ENCODE measurements around the gene MIA3.

GRCh38 chr1:222696741-222697140 is 78.8 kb downstream of the MIA3 start:
- TF ChIP-seq CTCF (IDR thresholded peaks at IDR 0.05) (no peak), POLR2A (IDR thresholded peaks at IDR 0.05) (no peak), POLR2AphosphoS5 (IDR thresholded peaks at IDR 0.05; ENCODE audit: insufficient read depth in 1 of 2, low read depth in 1 of 2) (no peak)
